Measurements from ENCODE around the gene MAN1C1.

MAN1C1 gene

GRCh38 chr1:25743164-25744139 is 126.9 kb downstream of the MAN1C1 start:
- DNase-seq = no peak

DNA sequence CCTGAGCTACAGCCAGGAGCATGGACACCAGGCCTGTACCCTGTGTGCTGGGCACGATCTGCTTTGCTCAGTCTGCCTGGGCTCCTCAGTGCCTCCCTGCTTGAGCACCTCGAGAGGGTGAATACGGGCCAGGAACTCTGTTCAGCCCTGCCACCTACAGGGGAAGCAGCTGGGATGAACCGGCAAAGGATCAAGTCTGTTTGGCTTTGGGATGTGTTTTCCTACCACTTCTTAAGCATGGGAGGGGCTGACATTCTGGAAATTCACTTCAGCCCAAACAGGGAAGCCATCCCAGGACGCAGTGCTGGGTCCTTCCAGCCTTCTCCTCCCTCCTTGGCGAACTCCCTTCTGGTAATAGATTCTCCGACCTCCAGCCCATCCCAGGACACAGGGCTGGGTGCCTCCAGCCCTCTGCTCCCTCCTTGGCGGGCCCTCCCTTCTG is 127.6 kb downstream of the MAN1C1 start:
- peak; percentile 57 for DNase-seq

GRCh38 chr1:25744636-25745425 is 128.2 kb downstream of the MAN1C1 start:
- no peak for DNase-seq

- DNase-seq = no peak
Measured at GRCh38 chr1:25746299-25747045, 129.9 kb downstream of the MAN1C1 start.

GRCh38 chr1:25747046-25747719 is 130.6 kb downstream of the MAN1C1 start:
- no peak for DNase-seq

GRCh38 chr1:25748531-25749205 is 132.1 kb downstream of the MAN1C1 start:
- no peak for DNase-seq

DNA sequence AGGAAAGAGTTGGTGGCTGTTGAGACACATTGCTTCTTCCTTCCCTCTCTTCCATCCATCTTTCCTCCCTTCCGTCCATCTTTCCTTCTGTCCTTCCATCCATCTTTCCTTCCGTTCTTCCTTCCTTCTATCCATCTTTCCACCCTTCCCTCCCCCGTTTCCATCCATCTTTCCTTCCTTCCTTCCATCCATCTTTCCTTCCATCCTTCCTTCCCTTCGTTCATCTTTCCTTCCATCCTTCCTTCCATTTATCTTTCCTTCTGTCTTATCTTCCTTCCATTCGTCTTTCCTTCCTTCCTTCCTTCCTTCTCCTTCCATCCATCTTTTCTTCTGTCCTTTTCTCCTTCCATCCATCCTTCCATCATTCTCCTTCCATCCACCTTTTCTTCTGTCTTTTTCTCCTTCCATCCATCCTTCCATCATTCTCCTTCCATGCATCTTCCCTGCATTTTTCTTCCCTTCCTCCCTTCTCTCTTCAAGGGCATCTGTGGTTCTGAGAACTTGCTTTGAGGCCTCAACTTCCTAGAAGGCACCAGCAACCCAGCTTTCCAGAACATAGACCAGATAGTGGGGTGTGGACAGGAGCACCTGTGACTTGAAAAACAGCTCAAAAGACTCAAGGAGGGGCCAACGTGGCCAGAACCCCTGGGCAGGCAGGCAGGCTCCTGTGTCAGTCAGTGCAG is 134.5 kb downstream of the MAN1C1 start:
- no peak for DNase-seq

DNA sequence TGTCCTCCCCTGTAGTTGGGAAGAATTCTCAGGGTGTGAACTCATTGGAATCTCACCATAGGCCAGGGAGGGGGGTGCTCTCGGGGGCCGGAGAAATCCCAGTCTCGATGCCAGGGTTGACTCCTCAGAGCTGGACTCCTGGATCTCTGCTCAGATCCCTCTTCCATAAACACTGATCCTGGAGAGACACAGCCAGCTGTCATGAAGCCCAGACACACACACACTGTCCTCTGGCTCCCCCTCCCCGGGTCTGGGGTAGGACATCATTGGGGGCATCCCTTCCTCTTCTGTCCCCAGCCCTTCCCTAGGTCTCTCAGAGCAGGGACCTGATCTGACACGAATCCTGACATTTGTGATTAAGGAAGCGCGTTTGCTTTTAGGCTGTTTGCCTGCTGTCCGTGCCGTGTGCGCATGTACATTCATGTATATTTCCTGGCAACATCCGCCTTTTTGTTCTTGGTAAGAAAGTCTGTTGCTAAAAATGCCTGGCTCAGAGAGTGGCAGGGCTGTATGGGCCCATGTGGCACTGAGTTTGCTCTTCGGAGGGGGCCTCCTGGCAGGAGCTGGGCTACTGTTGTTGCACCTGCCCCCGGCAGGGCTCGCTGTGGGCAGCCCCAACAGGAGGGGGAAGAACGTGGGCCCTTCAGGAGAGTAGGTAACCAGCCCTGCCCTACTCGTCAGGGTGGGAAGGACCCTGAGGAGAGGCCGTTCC is 138.0 kb downstream of the MAN1C1 start:
- DNase-seq = no peak

GRCh38 chr1:25755475-25756125 is 139.0 kb downstream of the MAN1C1 start:
- DNase-seq = no peak

- DNase-seq = no peak
Measured at GRCh38 chr1:25756215-25756614, 139.6 kb downstream of the MAN1C1 start.

GRCh38 chr1:25757151-25757845 is 140.7 kb downstream of the MAN1C1 start:
- DNase-seq = no peak

- no peak for DNase-seq
Measured at GRCh38 chr1:25757846-25758185, 141.2 kb downstream of the MAN1C1 start.

DNA sequence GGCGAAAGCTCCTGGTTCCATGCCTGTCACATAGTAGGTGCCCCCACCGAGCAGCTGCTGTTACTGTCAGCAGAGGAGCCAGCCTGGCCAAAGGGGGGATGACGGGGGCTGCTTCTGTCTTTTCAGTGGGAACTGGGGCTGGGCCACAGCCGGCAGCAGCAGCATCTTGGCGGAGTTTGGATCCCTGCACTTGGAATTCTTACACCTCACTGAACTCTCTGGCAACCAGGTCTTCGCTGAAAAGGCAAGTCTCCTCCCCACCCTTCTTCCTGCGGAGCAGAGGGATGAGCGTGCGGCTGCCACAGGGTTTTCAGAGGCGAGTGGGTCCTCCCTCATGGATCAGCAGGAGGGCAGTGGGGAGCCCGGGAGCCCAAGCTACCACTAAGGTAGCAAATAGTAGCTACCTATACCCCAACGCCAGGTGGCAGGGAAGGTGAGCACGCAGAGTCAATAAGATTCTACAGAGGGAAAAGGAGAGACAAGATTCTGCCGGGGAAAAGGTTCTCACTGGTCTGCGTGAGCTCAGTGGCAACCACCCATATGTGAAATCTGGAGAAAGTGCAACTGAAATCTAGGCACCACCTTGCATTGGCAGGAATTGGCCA is 142.0 kb downstream of the MAN1C1 start:
- DNase-seq = no peak

GRCh38 chr1:25760122-25760719 is 143.6 kb downstream of the MAN1C1 start:
- DNase-seq = no peak

DNA sequence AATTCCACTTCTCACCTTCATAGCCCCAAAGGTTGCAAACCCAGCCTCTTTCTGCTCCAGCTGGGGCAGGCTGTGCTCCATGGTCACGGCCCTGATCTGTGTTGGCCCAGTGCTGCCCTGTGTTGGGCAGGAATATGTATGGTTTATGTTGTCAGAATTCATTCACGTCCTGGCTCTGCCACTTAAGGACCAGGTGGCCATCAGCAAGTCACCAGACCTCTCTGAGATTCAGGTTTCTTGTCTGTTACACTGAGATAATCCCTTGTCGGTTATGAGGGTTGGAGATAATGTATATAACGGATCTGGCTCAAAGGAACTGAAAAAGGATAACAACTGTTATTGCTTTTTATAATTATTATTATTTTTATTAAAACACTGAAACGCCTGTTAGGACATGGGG is 144.3 kb downstream of the MAN1C1 start:
- DNase-seq = no peak

DNA sequence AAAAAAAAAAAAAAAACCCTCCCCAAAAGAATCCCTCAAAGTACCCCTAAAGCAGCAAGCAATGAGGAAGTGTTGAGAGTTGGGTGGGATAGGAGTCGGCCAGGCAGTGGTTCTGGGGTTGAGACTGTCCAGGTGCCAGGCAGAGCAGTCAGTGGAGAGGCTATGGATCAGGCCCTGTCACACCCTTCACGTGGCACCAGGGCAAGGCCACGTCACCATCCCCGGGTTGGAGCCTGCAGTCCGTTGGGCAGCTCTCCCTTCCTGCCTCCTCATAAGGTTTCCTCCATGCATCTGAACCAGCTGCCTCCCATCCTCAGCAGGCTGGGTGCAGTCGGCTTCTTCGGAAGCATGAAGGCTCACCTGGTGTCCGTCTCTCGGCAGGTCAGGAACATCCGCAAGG is 146.9 kb downstream of the MAN1C1 start:
- no peak for DNase-seq

DNA sequence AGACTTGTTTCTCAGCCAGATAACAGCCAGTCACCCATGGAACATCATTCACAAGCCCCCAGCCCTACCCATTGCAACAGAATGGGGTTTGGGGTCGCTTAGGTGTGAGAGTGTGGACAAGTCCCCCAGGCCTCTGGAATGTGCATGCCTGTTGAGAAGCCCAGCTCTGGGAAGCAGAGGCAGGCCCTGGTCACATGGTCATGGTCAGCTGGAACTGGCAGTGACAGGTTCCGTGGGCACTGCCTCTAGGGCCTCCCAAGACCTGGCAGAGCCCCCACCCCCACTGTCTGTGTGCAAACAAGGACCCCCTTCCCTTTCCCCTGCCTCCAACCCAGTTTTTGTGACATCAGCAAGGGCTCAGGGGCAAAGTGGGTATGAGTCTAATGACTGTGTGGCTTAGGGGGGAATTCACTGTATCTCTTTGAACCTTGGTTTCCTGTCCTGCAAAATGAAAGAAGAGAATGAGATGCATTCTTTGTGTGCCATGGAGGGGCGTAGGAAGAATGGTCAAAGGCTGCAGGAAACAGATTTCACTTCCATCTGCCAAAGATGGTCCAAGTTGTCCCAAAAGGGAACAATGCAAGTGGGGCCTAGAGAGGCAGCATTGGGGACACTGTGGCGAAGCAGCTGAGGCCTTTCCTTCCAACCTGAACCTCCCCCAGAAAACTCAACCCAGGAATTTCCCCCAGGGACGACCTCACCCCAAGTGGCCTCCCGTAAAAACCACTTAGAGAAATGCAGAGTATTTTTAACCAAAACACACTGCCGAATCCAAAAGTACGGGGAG is 148.7 kb downstream of the MAN1C1 start:
- no peak for DNase-seq

All from fibroblast of skin of abdomen (primary cell).